Posterior vena cava (tissue), 2 donors: ENCODE data around the gene CASP9. TPM values are rescaled to one million over a fixed set of nuclear protein-coding genes. Genes with fewer than 3 reads are reported as not detected.

Source experiments
- DNase-seq: peaks from one replicate; pipeline ENCODE4 v3.0.0-alpha.2; 2020; ENCODE audit warnings: low spot score
- intact Hi-C, 2 donors: fragments of 100-400 bp; cut with DNase I; formaldehyde crosslinking; loops; one replicate each; pipeline versions ENCODE4 v1.14.1 to v1.14.2; 2022 to 2023
- total RNA-seq, 2 donors: library from RNA; stranded (reverse); fragmentation: NEBNext Ultra II Directional; extraction: Animal tissue kit (Norgen Biotek cat#: 25700); gene quantifications; one replicate each; pipeline ENCODE4 v1.2.1, GENCODE V29; 2021
- donor health status: DM: yes; HTN: yes; CAD: no.
- donor health status: DM: yes; HTN: yes; CAD: no.

CASP9 gene
- total RNA-seq, 2 donors from 2014 or later: 9.7 to 10.8 TPM

DNA sequence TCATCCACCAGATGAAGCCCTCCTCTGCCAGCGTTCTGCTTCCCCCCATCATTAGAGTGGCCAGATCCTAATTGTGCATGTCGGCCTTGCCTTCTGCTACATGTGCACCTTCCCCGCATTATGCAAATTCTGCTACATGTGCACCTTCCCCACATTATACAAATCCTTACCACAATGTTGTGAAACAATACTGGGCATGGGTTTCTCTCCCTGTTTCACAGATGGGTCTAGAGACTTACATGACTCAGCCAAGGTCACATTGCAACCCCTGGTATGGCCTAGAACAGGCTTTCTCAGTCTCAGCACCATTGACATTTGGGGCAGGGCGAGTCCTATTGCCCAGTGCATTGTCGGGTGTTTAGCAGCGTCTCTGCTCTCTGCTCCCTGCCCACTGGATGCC is 68.5 kb downstream of the CASP9 start:
- intact Hi-C loops: no loop called here
- no peak for DNase-seq

DNA sequence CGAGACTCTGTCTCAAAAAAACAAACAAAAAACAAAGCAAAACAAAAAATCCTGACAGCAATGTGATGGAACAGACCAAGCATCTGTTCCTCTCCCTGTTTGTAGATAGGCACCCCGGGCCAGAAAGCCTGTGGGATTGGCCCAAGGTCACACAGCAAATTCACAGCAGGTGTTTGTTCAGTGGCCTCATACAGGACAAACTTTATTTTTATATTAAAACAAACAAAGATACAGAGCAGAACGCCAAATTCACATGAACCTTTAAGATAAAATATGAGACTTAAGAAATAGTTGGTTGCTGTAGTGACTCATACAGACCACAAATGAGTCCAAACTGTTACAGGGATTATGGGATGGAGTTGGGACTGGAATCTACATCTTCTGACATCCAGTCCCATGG is 69.8 kb downstream of the CASP9 start:
- intact Hi-C loops: no loop called here
- no peak for DNase-seq

DNA sequence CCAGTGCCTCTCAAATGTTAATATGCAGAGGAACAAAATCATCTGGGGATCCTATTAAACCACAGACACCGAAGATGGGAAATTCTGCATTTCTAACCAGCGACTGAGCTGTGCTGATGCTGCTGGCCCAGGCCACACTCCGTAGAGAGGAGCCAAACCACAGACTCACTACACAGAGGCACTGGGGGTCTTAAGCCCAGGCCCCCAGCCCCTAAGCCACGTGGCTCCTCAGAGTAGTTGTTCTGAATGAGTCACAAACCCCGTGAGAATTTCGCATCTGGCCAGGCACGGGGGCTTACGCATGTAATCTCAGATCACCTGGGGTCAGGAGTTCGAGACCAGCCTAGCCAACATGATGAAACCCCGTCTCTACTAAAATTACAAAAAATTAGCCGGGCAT is 70.3 kb downstream of the CASP9 start:
- no peak for DNase-seq
- intact Hi-C loops: no loop called here

DNA sequence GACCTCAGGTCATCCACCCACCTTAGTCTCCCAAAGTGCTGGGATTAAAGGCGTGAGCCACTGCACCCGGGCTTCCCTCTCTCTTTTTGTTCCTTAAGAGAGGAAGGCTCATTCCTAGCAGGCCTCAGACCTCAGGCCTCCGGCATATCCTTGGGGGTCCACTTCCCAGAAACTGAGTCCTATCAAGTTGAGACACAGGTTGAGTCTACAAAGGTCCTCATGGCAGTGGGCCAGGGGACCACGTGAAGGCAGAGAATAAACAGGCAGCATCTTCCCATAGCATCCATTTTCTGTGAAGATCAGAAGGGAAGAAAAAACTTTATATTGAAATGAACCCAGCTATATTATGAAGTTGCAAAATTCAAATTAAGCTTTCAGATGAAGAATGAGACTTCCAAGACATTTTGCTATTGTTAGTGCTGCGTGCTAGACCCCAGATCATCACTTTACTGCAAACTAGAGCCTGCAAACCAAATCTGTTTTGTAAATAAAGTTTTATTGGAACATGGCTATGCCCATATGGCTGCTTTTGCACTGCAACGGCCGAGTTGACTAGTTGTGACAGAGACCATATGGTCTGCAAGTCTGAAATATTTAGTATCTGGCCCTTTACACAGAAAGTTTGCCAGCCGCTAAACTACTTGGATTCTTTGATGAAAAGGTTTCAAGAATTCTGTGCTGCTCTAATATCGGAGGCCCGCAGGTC is 71.0 kb downstream of the CASP9 start:
- no peak for DNase-seq
- intact Hi-C loops: no loop called here

DNA sequence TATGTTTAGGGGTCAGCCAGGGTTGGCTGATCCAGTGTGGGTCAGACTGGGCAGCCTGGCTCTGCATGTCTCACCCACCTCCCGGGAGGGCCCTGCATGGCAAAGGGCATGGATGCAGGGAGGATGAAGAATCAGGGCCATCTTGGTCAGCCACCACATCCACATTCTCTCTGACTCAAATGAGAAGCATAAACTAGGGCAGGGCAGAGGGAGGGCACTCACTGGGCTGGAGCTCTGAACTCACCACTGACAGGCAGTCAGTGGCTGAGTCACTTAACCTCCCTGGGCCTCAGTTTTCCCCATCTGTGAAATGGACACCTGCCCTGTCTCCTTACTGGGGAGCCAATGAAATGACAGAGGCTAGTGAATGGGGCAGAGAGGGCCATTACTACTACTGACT is 71.8 kb downstream of the CASP9 start:
- DNase-seq: no peak
- intact Hi-C loops: no loop called here

DNA sequence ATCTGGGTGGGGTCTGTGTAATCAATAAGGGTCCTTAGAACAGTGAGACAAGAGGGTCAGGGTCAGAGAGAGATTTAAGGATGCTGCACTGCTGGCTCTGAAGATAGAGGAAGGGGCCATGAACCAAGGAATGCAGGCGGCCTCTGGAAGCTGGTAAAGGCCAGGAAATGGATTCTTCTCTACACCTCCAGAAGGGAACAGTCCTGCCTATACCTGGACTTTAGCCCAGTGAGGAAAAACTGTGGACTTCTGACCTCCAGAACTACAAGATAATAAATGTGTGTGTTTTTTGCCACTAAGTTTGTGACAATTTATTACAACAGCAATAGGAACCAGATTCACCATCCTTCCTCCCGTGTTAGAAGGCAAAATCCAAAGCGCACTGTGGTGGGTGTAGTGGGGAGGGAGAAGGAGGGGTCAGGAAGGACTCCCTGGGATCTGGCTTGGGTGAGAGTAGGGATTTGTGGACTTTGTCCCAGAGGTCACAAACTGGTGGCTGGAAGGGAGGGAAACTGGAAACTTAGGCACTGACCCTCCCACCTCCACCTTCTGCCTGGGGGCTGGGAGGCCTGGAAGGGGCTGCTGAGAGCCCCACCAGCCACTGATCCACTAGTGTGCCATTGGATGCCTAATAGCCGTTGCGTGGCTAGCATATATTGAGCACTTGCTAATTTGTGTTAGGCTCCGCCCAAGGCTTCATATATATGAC is 72.8 kb downstream of the CASP9 start:
- no peak for DNase-seq
- intact Hi-C loops: no loop called here

DNA sequence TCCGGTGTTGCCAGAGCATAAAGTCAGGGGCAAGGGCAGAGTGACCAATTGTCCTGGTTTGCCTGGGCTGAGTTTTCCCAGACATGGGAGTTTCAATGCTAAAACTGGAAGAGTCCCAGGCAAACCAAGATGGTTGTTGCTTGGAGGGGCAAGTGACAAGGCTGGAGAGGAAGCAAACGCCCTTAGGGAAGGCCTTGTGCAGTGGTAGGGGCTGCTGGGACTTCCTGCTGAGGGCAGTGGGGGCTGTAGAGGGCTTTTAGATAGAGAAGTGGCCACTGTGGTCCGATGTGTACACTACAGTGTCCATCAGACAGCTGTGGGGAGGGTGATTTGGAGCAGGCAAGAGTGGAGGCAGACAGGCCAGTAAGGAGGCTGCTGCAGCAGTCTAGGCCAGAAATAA is 74.4 kb downstream of the CASP9 start:
- no peak for DNase-seq
- intact Hi-C loops: no loop called here

DNA sequence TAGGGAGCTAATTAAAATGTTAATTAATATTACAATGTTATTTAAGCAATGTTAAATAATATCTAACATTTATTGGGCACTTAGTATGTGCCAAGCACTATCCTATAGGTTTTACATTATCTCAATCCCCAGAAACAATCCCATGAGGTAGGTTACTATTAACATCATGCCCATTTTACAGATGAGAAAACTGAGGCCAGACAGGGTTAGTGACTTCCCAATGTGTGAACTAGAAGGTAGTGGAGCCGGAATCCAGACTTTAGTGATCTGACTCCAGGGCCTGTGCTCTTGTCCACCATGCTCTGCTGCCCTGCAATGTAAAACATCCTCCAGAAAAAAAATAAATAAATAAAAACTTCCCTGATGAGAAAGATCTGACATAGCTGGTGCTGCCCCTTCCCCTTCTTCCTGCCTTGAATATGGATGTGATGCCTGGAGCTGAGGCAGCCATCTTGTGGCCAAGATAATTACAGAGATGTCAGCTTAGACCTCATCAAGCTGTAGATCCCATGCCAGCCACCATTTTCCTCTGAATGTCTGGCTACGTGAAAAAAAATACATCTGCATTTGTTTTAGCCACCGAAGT is 75.0 kb downstream of the CASP9 start:
- intact Hi-C loops: no loop called here
- DNase-seq: no peak

DNA sequence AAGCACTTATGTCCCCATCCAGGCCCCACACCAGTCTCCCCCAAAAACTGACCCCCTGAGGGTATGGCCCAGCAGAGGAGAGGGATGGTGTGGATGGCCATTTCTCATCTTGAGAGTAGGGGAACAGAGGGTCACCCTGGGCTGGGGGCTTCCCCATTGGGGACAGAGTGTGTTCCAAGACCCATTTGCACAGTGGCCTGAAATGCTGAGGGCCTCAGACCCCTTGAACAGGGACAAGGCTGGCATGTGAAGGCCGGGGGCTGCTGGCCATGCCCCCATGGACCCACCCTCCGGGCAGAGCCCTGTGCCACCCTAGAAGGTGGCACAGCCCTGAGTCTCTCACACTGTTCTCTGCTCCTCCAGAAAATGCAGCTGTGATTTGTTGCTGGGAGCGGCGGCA is 77.8 kb downstream of the CASP9 start:
- intact Hi-C loops: no loop called here

DNA sequence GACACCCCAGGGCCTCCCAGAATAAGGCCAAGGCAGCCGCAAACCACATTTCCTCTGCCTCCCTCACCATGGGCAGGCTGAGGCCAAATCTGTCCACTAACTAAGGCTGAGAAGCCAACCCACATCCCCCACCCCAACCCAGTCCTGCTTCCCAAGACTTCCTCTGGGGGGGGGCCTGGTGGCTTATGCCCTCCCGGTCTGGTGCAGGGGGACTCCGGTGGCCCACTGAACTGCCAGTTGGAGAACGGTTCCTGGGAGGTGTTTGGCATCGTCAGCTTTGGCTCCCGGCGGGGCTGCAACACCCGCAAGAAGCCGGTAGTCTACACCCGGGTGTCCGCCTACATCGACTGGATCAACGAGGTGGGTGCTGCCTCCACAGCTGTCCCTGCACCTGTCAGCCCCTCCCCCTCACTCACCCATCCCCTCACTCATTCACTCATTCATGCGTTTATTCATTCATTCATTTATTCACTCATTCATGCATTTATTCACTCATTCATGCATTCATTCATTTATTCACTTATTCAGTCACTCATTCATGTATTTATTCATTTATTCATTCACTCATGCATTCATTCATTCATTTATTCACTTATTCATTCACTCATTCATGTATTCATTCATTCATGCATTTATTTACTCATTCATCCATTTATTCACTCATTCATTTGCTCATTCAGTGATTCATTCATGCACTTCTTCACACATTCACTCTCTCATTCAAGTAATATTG is 78.5 kb downstream of the CASP9 start:
- intact Hi-C loops: no loop called here
- no peak for DNase-seq

More for the DNA sequence above, 77.8 kb downstream of the CASP9 start:
- DNase-seq: no peak

DNA sequence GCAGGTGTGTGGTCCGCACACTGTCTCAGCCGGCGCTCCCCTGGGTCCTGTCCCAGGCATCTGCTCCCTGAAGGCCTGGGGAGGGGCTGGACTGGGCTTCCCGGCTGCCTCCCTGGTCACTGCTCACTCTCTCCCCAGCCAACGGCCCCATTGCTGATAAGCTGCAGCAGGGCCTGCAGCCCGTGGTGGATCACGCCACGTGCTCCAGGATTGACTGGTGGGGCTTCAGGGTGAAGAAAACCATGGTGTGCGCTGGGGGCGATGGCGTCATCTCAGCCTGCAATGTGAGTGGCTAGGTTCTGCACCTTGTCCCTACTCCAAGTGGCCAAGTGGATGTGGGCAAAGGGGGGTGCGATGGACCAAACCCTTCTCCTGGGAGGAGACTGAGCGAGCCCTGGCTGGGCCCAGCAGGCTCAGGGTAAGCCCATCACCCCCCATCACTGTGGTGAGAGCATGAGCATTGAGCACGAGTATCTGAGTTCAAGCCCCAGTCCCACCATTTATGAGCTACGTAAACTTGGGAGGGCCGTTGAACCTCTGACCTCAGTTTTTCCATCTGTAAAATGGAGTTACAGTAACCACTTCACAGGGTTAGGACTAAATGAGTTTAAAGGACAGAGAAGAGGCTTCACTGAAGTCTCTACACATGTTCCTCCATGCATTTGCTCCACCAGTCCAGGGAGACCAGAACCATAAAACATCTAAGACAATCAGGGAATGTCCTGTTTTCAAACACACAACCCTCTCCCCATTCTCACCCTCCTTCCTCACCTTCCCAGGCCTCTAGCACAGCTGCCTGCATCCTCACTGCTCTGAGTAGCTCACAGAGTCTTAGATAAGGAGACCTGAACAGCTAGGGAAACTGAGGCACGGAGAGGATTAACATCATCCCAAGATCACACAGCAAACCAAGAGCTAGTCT is 79.3 kb downstream of the CASP9 start:
- DNase-seq: no peak
- intact Hi-C loops: no loop called here

DNA sequence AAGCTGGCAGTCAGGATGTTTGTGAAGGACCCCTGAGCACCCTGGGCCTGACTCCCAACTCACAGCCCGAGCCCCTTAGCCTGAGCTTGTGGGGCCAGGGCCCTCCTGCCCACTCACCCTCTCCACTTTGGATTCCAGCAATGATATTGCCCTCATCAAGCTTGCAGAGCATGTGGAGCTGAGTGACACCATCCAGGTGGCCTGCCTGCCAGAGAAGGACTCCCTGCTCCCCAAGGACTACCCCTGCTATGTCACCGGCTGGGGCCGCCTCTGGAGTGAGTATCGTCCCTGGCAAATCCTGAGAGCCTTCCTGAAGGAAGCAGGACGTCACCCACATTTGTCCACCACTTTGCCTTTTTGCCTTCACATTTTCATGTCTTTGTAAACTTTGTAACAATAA is 80.7 kb downstream of the CASP9 start:
- intact Hi-C loops: no loop called here
- no peak for DNase-seq

DNA sequence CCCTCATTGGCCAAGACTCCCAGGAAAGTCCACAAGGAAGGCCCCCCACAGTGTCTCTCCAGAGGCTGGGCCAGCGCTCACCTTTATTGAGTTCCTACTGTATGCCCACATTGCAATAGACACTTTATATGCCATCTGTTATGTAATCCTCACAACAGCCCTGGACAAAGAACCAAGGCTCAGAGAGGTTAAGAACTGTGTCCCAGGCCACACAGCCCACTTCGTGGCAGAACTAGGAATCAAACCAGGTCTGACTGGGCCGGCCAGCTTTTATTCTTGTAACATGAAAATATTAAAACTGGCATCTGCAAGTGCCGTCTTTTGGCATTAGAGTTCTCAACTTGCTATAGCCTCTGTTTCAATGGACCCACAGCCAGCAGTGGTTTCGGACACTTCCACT is 81.3 kb downstream of the CASP9 start:
- DNase-seq: no peak
- intact Hi-C loops: no loop called here

DNA sequence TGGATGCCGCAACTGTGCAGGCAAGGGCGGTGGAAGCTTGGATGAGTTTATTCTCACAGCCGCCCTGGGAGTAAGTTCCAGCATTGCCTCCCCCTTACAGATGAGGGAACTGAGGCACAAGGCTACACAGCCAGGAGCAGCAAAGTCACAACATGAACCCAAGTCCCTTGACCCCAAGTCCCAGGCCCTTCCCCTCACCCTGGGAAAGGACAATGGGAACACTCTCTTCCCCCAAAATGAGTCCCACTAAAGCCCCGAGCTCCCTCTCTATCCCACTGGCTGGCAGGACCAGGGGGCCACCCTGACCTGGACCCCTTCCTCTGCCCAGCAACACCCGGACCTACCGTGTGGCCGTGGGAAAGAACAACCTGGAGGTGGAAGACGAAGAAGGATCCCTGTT is 81.9 kb downstream of the CASP9 start:
- DNase-seq: no peak
- intact Hi-C loops: no loop called here

Other genes with a start within 250 kb of the CASP9 start
- gene EFHD2, start 114.3 kb downstream of the CASP9 start, total RNA-seq: 10 to 100 TPM; 33.4 to 39.8 TPM
- gene CTRC, start 85.8 kb downstream of the CASP9 start, total RNA-seq: 1 to 10 TPM in 1 of 2 donors, not detected in 1; 1.8 TPM
- gene CELA2A, start 67.5 kb downstream of the CASP9 start, total RNA-seq: 1 to 10 TPM in 1 of 2 donors, not detected in 1; 1.6 TPM
- under 1 TPM in 1 of 2 donors, not detected in 1; 0.33 TPM for gene CELA2B, start 48.1 kb downstream of the CASP9 start, total RNA-seq
- gene DNAJC16, start 2.6 kb upstream of the CASP9 start, total RNA-seq: 10 to 100 TPM; 12.4 to 14.2 TPM
- gene AGMAT, start 60.8 kb upstream of the CASP9 start, total RNA-seq: under 1 TPM in 1 of 2 donors, not detected in 1; 0.14 TPM
- 10 to 100 TPM; 23.8 to 27.4 TPM for gene DDI2, start 93.2 kb upstream of the CASP9 start, total RNA-seq
- 10 to 100 TPM; 62.6 to 75.9 TPM for gene PLEKHM2, start 160.1 kb upstream of the CASP9 start, total RNA-seq
- gene SLC25A34, start 212.0 kb upstream of the CASP9 start, total RNA-seq: 1 to 10 TPM; 1.2 to 1.6 TPM
- gene TMEM82, start 218.3 kb upstream of the CASP9 start, total RNA-seq: not detected
- 100 to 1,000 TPM; 224 to 328 TPM for gene FBLIM1, start 234.6 kb upstream of the CASP9 start, total RNA-seq